Left kidney (tissue), 2 donors: ENCODE measurements around the gene SS18L1. TPM values are rescaled to one million over a fixed set of nuclear protein-coding genes. Genes with fewer than 3 reads are reported as not detected.

Source experiments
- DNase-seq: peaks from one replicate; pipeline ENCODE4 v3.0.0-alpha.2; 2013
- polyA plus RNA-seq: library from polyadenylated mRNA; unstranded; fragments of 120-200 nt; gene quantifications from one replicate; pipeline ENCODE4 v1.2.1, GENCODE V29; 2013; ENCODE audit not compliant: insufficient read length

The SS18L1 gene
- polyA plus RNA-seq, 1 donor: 26.1 TPM

- DNase-seq: no peak
Observed at GRCh38 chr20:62225820-62226635, 82.5 kb downstream of the SS18L1 start.

GRCh38 chr20:62226707-62227590 is 83.4 kb downstream of the SS18L1 start:
- no peak for DNase-seq

GRCh38 chr20:62227591-62227976 is 84.0 kb downstream of the SS18L1 start:
- no peak for DNase-seq

GRCh38 chr20:62227977-62228958 is 84.7 kb downstream of the SS18L1 start:
- no peak for DNase-seq

- DNase-seq: no peak
Observed at GRCh38 chr20:62228982-62229545, 85.5 kb downstream of the SS18L1 start.

GRCh38 chr20:62229667-62230066 is 86.1 kb downstream of the SS18L1 start:
- no peak for DNase-seq

- no peak for DNase-seq
Observed at GRCh38 chr20:62230276-62230675, 86.7 kb downstream of the SS18L1 start.

- no peak for DNase-seq
Observed at GRCh38 chr20:62230696-62231095, 87.1 kb downstream of the SS18L1 start.

GRCh38 chr20:62231292-62231691 is 87.7 kb downstream of the SS18L1 start:
- DNase-seq: no peak

Other genes with a start within 250 kb of the SS18L1 start
- 20.0 TPM for gene TAF4, start 77.9 kb upstream of the SS18L1 start, polyA plus RNA-seq
- gene LSM14B, start 21.3 kb upstream of the SS18L1 start, polyA plus RNA-seq: 57.3 TPM
- 188 TPM for gene PSMA7, start 375 bp upstream of the SS18L1 start, polyA plus RNA-seq
- gene MTG2, start 39.3 kb downstream of the SS18L1 start, polyA plus RNA-seq: 38.3 TPM
- gene HRH3, start 76.5 kb downstream of the SS18L1 start, polyA plus RNA-seq: 0.15 TPM
- 43.6 TPM for gene OSBPL2, start 94.8 kb downstream of the SS18L1 start, polyA plus RNA-seq
- 37.6 TPM for gene ADRM1, start 159.2 kb downstream of the SS18L1 start, polyA plus RNA-seq
- gene LAMA5, start 223.5 kb downstream of the SS18L1 start, polyA plus RNA-seq: 119 TPM
- 686 TPM for gene RPS21, start 243.3 kb downstream of the SS18L1 start, polyA plus RNA-seq